HepG2 (cell line): ENCODE results near the gene C2CD2. TPM values are rescaled to one million over a fixed set of nuclear protein-coding genes. Genes with fewer than 3 reads are reported as not detected.

Source experiments
- ATAC-seq: fragments of 200-7000 bp; cut with Tn5 transposase; 3 replicates; pipeline ENCODE4 v1.9.1; 2020; ENCODE audit warnings: mild to moderate bottlenecking, moderate library complexity
- BruUV-seq: library from RNA; stranded (reverse); fragments of 400-500 nt; replicated peaks from 2 replicates; lab custom pipeline; 2021; lab: Mats Ljungman, UMichigan
- CTCF ChIA-PET: fragments of 300-600 bp; formaldehyde crosslinking; extraction: SDS; loops from one replicate; lab custom pipeline; 2021; ENCODE audit warnings: low total read pairs, inconsistent platforms, low intra/inter-chr PET ratio; lab: Yijun Ruan, JAX
- POLR2A ChIA-PET: fragments of 350-600 bp; sonication (Branson Sonifier 250); formaldehyde crosslinking; loops from one replicate; lab custom pipeline; 2020; ENCODE audit warnings: antibody characterized with exemption, inconsistent platforms; lab: Yijun Ruan, JAX
- DNase-seq: peaks from one replicate; pipeline ENCODE4 v3.0.0-alpha.2; 2015; ENCODE audit warnings: low spot score
- FAIRE-seq: peaks from 3 replicates; lab custom pipeline; 2011; peaks lifted over from hg19 to GRCh38; lab: Jason Lieb, UNC
- H2AFZ ChIP-seq: one replicate; pipeline ENCODE4 v1.6.1; 2011; ENCODE audit warnings: low read length, inconsistent platforms
- H3K27ac ChIP-seq: fragments of 300-600 bp; 3 replicates; pipeline ENCODE4 v1.8.0; 2011; ENCODE audit warnings: mixed run types, mild to moderate bottlenecking, mixed read lengths, low read length, inconsistent platforms; ENCODE audit not compliant: insufficient read depth; ENCODE audit errors: extremely low read length
- H3K27me3 ChIP-seq, 2 experiments: fragments of 200-600 bp in 1 of 2; 2 replicates in 1 of 2; 3 replicates in 1 of 2; pipeline versions ENCODE4 v1.6.0 to v1.8.0; 2011; ENCODE audit warnings: low read length in 2 of 2, mild to moderate bottlenecking in 2 of 2, moderate library complexity in 2 of 2, inconsistent platforms in 1 of 2; ENCODE audit not compliant: insufficient read depth in 2 of 2, control insufficient read depth in 1 of 2
- H3K36me3 ChIP-seq, 2 experiments: fragments of 200-600 bp in 1 of 2; replicated peaks in 1 of 2; 2 replicates in 1 of 2; 3 replicates in 1 of 2; pipeline versions ENCODE4 v1.5.1 to v1.8.0; 2011; ENCODE audit warnings: low read length in 2 of 2, inconsistent platforms in 1 of 2; ENCODE audit not compliant: insufficient read depth in 2 of 2, control insufficient read depth in 1 of 2
- H3K4me1 ChIP-seq: 2 replicates; pipeline ENCODE4 v1.5.1; 2012; ENCODE audit warnings: low read length, inconsistent platforms; ENCODE audit not compliant: insufficient read depth
- H3K4me2 ChIP-seq: 2 replicates; pipeline ENCODE4 v1.6.0; 2011; ENCODE audit warnings: low read depth, low read length, inconsistent platforms
- H3K4me3 ChIP-seq, 3 experiments: fragments of 200-600 bp in 1 of 3; sonication (generic), shearing (Covaris generic) in 1 of 3; replicated peaks in 1 of 3; 2 replicates each; pipeline ENCODE4 v1.5.1; 2011 to 2016; ENCODE audit warnings: low read length in 3 of 3, inconsistent platforms in 2 of 3, low read depth in 2 of 3, mild to moderate bottlenecking in 2 of 3, control low read depth in 1 of 3, mixed read lengths in 1 of 3; ENCODE audit not compliant: insufficient read depth in 1 of 3
- H3K79me2 ChIP-seq: one replicate; pipeline ENCODE4 v1.6.1; 2011; ENCODE audit warnings: low read length, inconsistent platforms; ENCODE audit not compliant: insufficient read depth
- H3K9ac ChIP-seq: 2 replicates; pipeline ENCODE4 v1.6.0; 2011; ENCODE audit warnings: mild to moderate bottlenecking, low read depth, low read length, inconsistent platforms; ENCODE audit not compliant: insufficient read depth
- H3K9me3 ChIP-seq: 2 replicates; pipeline ENCODE4 v1.5.1; 2012; ENCODE audit warnings: mild to moderate bottlenecking, low read length
- H4K20me1 ChIP-seq: 2 replicates; pipeline ENCODE4 v1.6.0; 2011; ENCODE audit warnings: inconsistent platforms, mild to moderate bottlenecking, low read length, moderate library complexity; ENCODE audit not compliant: insufficient read depth
- ATAD3A ChIP-seq: sonication (generic); formaldehyde crosslinking; IDR thresholded peaks from 2 replicates; pipeline ENCODE4 v1.4.0; 2020; ENCODE audit warnings: missing genetic modification reagents
- BCL6 ChIP-seq: IDR thresholded peaks from 2 replicates; pipeline ENCODE4 v1.6.1; 2016; ENCODE audit warnings: missing genetic modification reagents, missing compliant biosample characterization
- CREM ChIP-seq, 2 experiments: sonication (generic) in 1 of 2; formaldehyde crosslinking in 1 of 2; IDR thresholded peaks; 2 replicates each; pipeline versions ENCODE4 v1.4.0 to v1.6.1; 2016 to 2020; ENCODE audit warnings: antibody characterized with exemption in 1 of 2, mild to moderate bottlenecking in 1 of 2, missing genetic modification reagents in 1 of 2
- IKZF4 ChIP-seq: sonication (generic); formaldehyde crosslinking; IDR thresholded peaks from 2 replicates; pipeline ENCODE4 v1.5.1; 2020; ENCODE audit warnings: borderline replicate concordance, mild to moderate bottlenecking, low read depth, missing genetic modification reagents; ENCODE audit errors: not compliant biosample characterization
- ISL2 ChIP-seq: sonication (generic); formaldehyde crosslinking; IDR thresholded peaks from 2 replicates; pipeline ENCODE4 v1.5.0; 2020; ENCODE audit warnings: missing genetic modification reagents
- NFYC ChIP-seq: IDR thresholded peaks from 2 replicates; pipeline ENCODE4 v1.6.1; 2016; ENCODE audit warnings: missing genetic modification reagents, missing compliant biosample characterization
- SATB2 ChIP-seq: sonication (generic); formaldehyde crosslinking; IDR thresholded peaks from 2 replicates; pipeline ENCODE4 v1.5.0; 2020; ENCODE audit warnings: missing genetic modification reagents
- TEAD3 ChIP-seq: optimal IDR thresholded peaks from 2 replicates; pipeline ENCODE3; 2016; ENCODE audit warnings: borderline replicate concordance
- XBP1 ChIP-seq: sonication (generic); formaldehyde crosslinking; IDR thresholded peaks from 2 replicates; pipeline ENCODE4 v1.5.0; 2020; ENCODE audit warnings: missing genetic modification reagents
- ZBTB7B ChIP-seq: sonication (generic); formaldehyde crosslinking; IDR thresholded peaks from 2 replicates; pipeline ENCODE4 v1.4.0; 2020; ENCODE audit warnings: missing genetic modification reagents
- ZMYM2 ChIP-seq: sonication (generic); formaldehyde crosslinking; IDR thresholded peaks from 2 replicates; pipeline ENCODE4 v1.8.0; 2022; ENCODE audit warnings: mild to moderate bottlenecking, missing genetic modification reagents
- ZNF124 ChIP-seq: sonication (generic); formaldehyde crosslinking; IDR thresholded peaks from 2 replicates; pipeline ENCODE4 v1.4.0; 2020; ENCODE audit warnings: missing genetic modification reagents
- ZNF652 ChIP-seq: IDR thresholded peaks from 2 replicates; pipeline ENCODE4 v1.6.1; 2016; ENCODE audit warnings: low read depth, borderline replicate concordance
- ZNF772 ChIP-seq: sonication (generic); formaldehyde crosslinking; IDR thresholded peaks from 2 replicates; pipeline ENCODE4 v1.5.0; 2020; ENCODE audit warnings: mild to moderate bottlenecking, missing genetic modification reagents
- WGBS: methylation state at CpG from one replicate; pipeline ENCODE4 v1.1.6; 2017; ENCODE audit warnings: low lambda C conversion rate; 5-methylcytosine and 5-hydroxymethylcytosine counted together
- in situ Hi-C: cut with HindIII; loops from 2 replicates; pipeline ENCODE4 v1.10.0; 2017; ENCODE audit warnings: low pct_unique_long_range_greater_than_20kb; ENCODE audit not compliant: extremely low pct_ligation_motif_present
- intact Hi-C: fragments of 100-400 bp; cut with micrococcal nuclease; formaldehyde crosslinking; loops from one replicate; pipeline ENCODE4 v1.10.0; 2022; ENCODE audit not compliant: unreplicated experiment
- polyA plus RNA-seq, 8 experiments: library from polyadenylated mRNA; depleted of rRNA in 3 of 8; stranded (reverse) in 7 of 8; unstranded in 1 of 8; fragments of >200 nt; fragmentation: Illumina TruSeq in 4 of 8; extraction: Trizol in 4 of 8; gene quantifications; 2 replicates each; pipeline versions ENCODE4 v1.2.1 to v1.2.3, GENCODE V29; 2011 to 2016; ENCODE audit warnings: low read depth in 4 of 8, missing spikeins in 1 of 8, mixed read lengths in 1 of 8; ENCODE audit not compliant: insufficient read depth in 1 of 8
- total RNA-seq, 5 experiments: library from RNA; depleted of rRNA; stranded (reverse); fragments of >200 nt; fragmentation: Illumina TruSeq; extraction: Trizol; gene quantifications; 2 replicates each; pipeline ENCODE4 v1.2.3, GENCODE V29; 2016; ENCODE audit warnings: low read depth in 1 of 5
- TF ChIP-seq, protein P1 (sequence below): sonication (generic); formaldehyde crosslinking; IDR thresholded peaks from 2 replicates; pipeline ENCODE4 v1.4.0; 2020; ENCODE audit warnings: missing genetic modification reagents

C2CD2 gene
- total and polyA plus RNA-seq, 2 of the 13 experiments (the other 11 are each of a cell fraction or from before 2014, with no cell fraction given) = 12.5 to 19.7 TPM

- in situ Hi-C loops (no loop called here), intact Hi-C loops (no loop called here)
- Histone ChIP-seq H3K79me2 (peaks cover 1% of the 10 kb centered on the region), H3K36me3 (no peaks in the 10 kb centered on the region; a peak in 1 of 5 replicates), H2AFZ (no peak overlapping the region), H4K20me1 (no peaks in the 10 kb centered on the region), H3K4me1 (peaks cover 75% of the 10 kb centered on the region), H3K4me2 (no peak overlapping the region), H3K9ac (no peak overlapping the region)
- no peak for DNase-seq
- POLR2A ChIA-PET = no interaction called here
- CTCF ChIA-PET = no interaction called here
- no TSS peak for BruUV-seq
- TF ChIP-seq ATAD3A = no peak
- no peak for TF ChIP-seq NFYC (CRISPR knock-in tag)
- TF ChIP-seq BCL6 = no peak
- TF ChIP-seq, protein P1, sequence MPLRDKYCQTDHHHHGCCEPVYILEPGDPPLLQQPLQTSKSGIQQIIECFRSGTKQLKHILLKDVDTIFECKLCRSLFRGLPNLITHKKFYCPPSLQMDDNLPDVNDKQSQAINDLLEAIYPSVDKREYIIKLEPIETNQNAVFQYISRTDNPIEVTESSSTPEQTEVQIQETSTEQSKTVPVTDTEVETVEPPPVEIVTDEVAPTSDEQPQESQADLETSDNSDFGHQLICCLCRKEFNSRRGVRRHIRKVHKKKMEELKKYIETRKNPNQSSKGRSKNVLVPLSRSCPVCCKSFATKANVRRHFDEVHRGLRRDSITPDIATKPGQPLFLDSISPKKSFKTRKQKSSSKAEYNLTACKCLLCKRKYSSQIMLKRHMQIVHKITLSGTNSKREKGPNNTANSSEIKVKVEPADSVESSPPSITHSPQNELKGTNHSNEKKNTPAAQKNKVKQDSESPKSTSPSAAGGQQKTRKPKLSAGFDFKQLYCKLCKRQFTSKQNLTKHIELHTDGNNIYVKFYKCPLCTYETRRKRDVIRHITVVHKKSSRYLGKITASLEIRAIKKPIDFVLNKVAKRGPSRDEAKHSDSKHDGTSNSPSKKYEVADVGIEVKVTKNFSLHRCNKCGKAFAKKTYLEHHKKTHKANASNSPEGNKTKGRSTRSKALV = no peak
- TF ChIP-seq ZNF772 (CRISPR knock-in tag) = no peak
- TF ChIP-seq ZNF124 (CRISPR knock-in tag) = no peak
- TF ChIP-seq SATB2 = no peak
- TF ChIP-seq CREM (IDR thresholded peaks at IDR 0.05) = no peak
- TF ChIP-seq CREM (CRISPR knock-in tag; IDR thresholded peaks at IDR 0.05) = no peak
- no peak for TF ChIP-seq XBP1 (CRISPR knock-in tag)
- TF ChIP-seq ZNF652 (CRISPR knock-in tag) = no peak
- no peak for TF ChIP-seq TEAD3 (CRISPR knock-in tag)
- TF ChIP-seq ZMYM2 = no peak
- TF ChIP-seq ZBTB7B = no peak
- no peak for TF ChIP-seq ISL2 (CRISPR knock-in tag)
- TF ChIP-seq IKZF4 (CRISPR knock-in tag) = no peak
- TF ChIP-seq, all 625 proteins: peak for 0
- no peak overlapping the region for H3K4me3 ChIP-seq
- ATAC-seq = no peak
- H3K27ac ChIP-seq = no peak overlapping the region
- H3K9me3 ChIP-seq = no peaks in the 10 kb centered on the region
- FAIRE-seq = no peak
- no peaks in the 10 kb centered on the region for H3K27me3 ChIP-seq
- WGBS = 96% methylated on average over 10 of the region's 10 CpGs
Observed at GRCh38 chr21:41928621-41929220, 25.1 kb downstream of the C2CD2 start.
